Spleen (tissue), 11 donors: ENCODE data around the gene EIF1AD. TPM values are rescaled to one million over a fixed set of nuclear protein-coding genes. Genes with fewer than 3 reads are reported as not detected.
"Not testable (repeated sequence)": the region's sequence is repeated elsewhere in the genome, so short reads cannot be mapped to it uniquely, and the experiment has no call there.

Source experiments
- DNase-seq: peaks from one replicate; pipeline ENCODE4 v3.0.0-alpha.2; 2020
- H3K27ac ChIP-seq, 8 donors: fragments of 200-600 bp; sonication (generic) in 7 of 8; 1 replicate in 4 of 8; 2 replicates in 4 of 8; pipeline versions ENCODE4 v1.5.0 to v1.8.0; 2016 to 2021; ENCODE audit warnings: inconsistent platforms in 4 of 8, mild to moderate bottlenecking in 4 of 8, moderate library complexity in 1 of 8
- H3K27me3 ChIP-seq, 7 donors: fragments of 200-600 bp; sonication (generic) in 6 of 7; replicated peaks in 1 of 7; 1 replicate in 4 of 7; 2 replicates in 3 of 7; pipeline versions ENCODE4 v1.5.0 to v1.8.0; 2016 to 2021; ENCODE audit warnings: inconsistent platforms in 3 of 7, mild to moderate bottlenecking in 1 of 7
- H3K36me3 ChIP-seq, 6 donors: fragments of 200-600 bp; sonication (generic) in 5 of 6; 1 replicate in 4 of 6; 2 replicates in 2 of 6; pipeline versions ENCODE4 v1.5.0 to v1.8.0; 2016 to 2021; ENCODE audit warnings: inconsistent platforms in 2 of 6
- H3K4me1 ChIP-seq, 6 donors: fragments of 200-600 bp; sonication (generic) in 5 of 6; 1 replicate in 3 of 6; 2 replicates in 3 of 6; pipeline versions ENCODE4 v1.5.0 to v1.8.0; 2016 to 2021; ENCODE audit warnings: inconsistent platforms in 3 of 6
- H3K4me3 ChIP-seq, 8 donors: fragments of 200-600 bp; sonication (generic) in 7 of 8; 1 replicate in 4 of 8; 2 replicates in 4 of 8; pipeline versions ENCODE4 v1.5.0 to v1.8.0; 2016 to 2021; ENCODE audit warnings: inconsistent platforms in 4 of 8, mild to moderate bottlenecking in 4 of 8, moderate library complexity in 2 of 8
- H3K9me3 ChIP-seq, 8 donors: fragments of 200-600 bp; sonication (generic) in 7 of 8; 1 replicate in 4 of 8; 2 replicates in 4 of 8; pipeline versions ENCODE4 v1.5.0 to v1.8.0; 2016 to 2021; ENCODE audit warnings: inconsistent platforms in 4 of 8
- CTCF ChIP-seq, 11 experiments: fragments of 200-600 bp in 7 of 11; fragments of 450-650 bp in 4 of 11; sonication (generic) in 4 of 11; IDR thresholded peaks in 8 of 11; conservative IDR thresholded peaks in 3 of 11; 1 replicate in 7 of 11; 2 replicates in 4 of 11; pipeline versions ENCODE4 v1.4.0 to v1.8.0; 2016 to 2021; ENCODE audit warnings: antibody characterized with exemption in 11 of 11, inconsistent platforms in 4 of 11, mild to moderate bottlenecking in 1 of 11
- POLR2A ChIP-seq, 3 donors: fragments of 450-650 bp; IDR thresholded peaks; one replicate each; pipeline ENCODE4 v1.5.1; 2017; ENCODE audit warnings: antibody characterized with exemption in 3 of 3, mild to moderate bottlenecking in 1 of 3
- POLR2AphosphoS5 ChIP-seq, 3 donors: sonication (generic); formaldehyde crosslinking; IDR thresholded peaks; one replicate each; pipeline ENCODE4 v1.5.1; 2017; ENCODE audit warnings: antibody characterized with exemption in 3 of 3
- WGBS, 5 donors: extraction: QIAGEN DNeasy Blood & Tissue Kit in 3 of 5; methylation state at CpG; one replicate each; pipeline versions ENCODE4 v1.1.5 to v1.1.7; 2013 to 2018; 5-methylcytosine and 5-hydroxymethylcytosine counted together
- intact Hi-C: fragments of 100-400 bp; cut with DNase I; formaldehyde crosslinking; loops from one replicate; pipeline ENCODE4 v1.15.0; 2023; ENCODE audit warnings: low total_unique reads
- polyA plus RNA-seq, 3 donors: library from polyadenylated mRNA; stranded (reverse); fragments of 200-250 nt; gene quantifications; one replicate each; pipeline ENCODE4 v1.2.1, GENCODE V29; 2013
- total RNA-seq, 7 donors: library from RNA; depleted of rRNA in 3 of 7; stranded (reverse); fragments of >200 nt in 3 of 7; fragmentation: NEBNext Ultra II Directional in 4 of 7; extraction: Animal tissue kit (Norgen Biotek cat#: 25700) in 4 of 7; gene quantifications; one replicate each; pipeline versions ENCODE4 v1.1.0 to v1.2.1, GENCODE V29; 2016 to 2021
- donor health status: healthy with polysubstance abuse.
- donor health status: DM: no; HTN: no; CAD: no; lungs with moderate emphysema.
- donor health status: DM: no; HTN: no; CAD: no.
- donor health status: Bipolar disorder and iron deficiency.
- donor health status: healthy.
- donor health status: DM: no; HTN: no; CAD: no.
- donor health status: DM: yes; HTN: yes; CAD: no.

The EIF1AD gene
- total and polyA plus RNA-seq, 10 donors: 14.3 to 39.2 (median 29.5) TPM

- Histone ChIP-seq H3K27ac (no peak overlapping the region), H3K4me3 (no peak overlapping the region), H3K4me1 (peaks cover 12 to 40% (median 27%) of the 10 kb centered on the region in 6 donors), H3K36me3 (peaks cover 0 to 2% (median 0%) of the 10 kb centered on the region in 6 donors), H3K27me3 (peaks cover 0 to 3% (median 0%) of the 10 kb centered on the region in 7 donors), H3K9me3 (no peaks in the 10 kb centered on the region)
- WGBS, 5 donors: 62 to 74% (median 67%) methylated on average over 4 of the region's 4 CpGs
- intact Hi-C loops: no loop called here
- DNase-seq: no peak
- TF ChIP-seq CTCF (IDR thresholded peaks at IDR 0.05 in 8 of 11, conservative IDR thresholded peaks at IDR 0.05 in 3 of 11): no peak
- TF ChIP-seq POLR2AphosphoS5 (IDR thresholded peaks at IDR 0.05): no peak
- no peak for TF ChIP-seq POLR2A (IDR thresholded peaks at IDR 0.05)
These were observed 43.7 kb downstream of the EIF1AD start for GRCh38 chr11:65958291-65958690.

GRCh38 chr11:65954771-65955170, 47.2 kb downstream of the EIF1AD start:
- peaks cover 0 to 17% (median 7%) of the 10 kb centered on the region in 6 donors for H3K4me1 ChIP-seq
- no peak overlapping the region for H3K4me3 ChIP-seq
- intact Hi-C loops: no loop called here
- no peak for TF ChIP-seq CTCF (IDR thresholded peaks at IDR 0.05 in 8 of 11, conservative IDR thresholded peaks at IDR 0.05 in 3 of 11)
- no peak for TF ChIP-seq POLR2A (IDR thresholded peaks at IDR 0.05)
- no peak for TF ChIP-seq POLR2AphosphoS5 (IDR thresholded peaks at IDR 0.05)
- peaks cover 0 to 6% (median 0%) of the 10 kb centered on the region in 7 donors for H3K27me3 ChIP-seq
- WGBS, 5 donors: 82 to 90% (median 83%) methylated on average over 8 of the region's 8 CpGs
- DNase-seq: no peak
- H3K9me3 ChIP-seq: no peaks in the 10 kb centered on the region
- H3K27ac ChIP-seq: no peak overlapping the region
- H3K36me3 ChIP-seq: no peaks in the 10 kb centered on the region

- intact Hi-C loops: no loop called here
- no peak overlapping the region for H3K4me3 ChIP-seq
- 89 to 94% (median 92%) methylated on average over 19 to 20 of the region's 20 CpGs for WGBS, 5 donors
- H3K4me1 ChIP-seq: peaks cover 0 to 17% (median 7%) of the 10 kb centered on the region in 6 donors
- no peaks in the 10 kb centered on the region for H3K36me3 ChIP-seq
- TF ChIP-seq POLR2AphosphoS5 (IDR thresholded peaks at IDR 0.05) (no peak), POLR2A (IDR thresholded peaks at IDR 0.05) (no peak), CTCF (IDR thresholded peaks at IDR 0.05 in 8 of 11, conservative IDR thresholded peaks at IDR 0.05 in 3 of 11) (no peak)
- H3K27ac ChIP-seq: no peak overlapping the region
- no peaks in the 10 kb centered on the region for H3K9me3 ChIP-seq
- DNase-seq: no peak
- peaks cover 0 to 6% (median 0%) of the 10 kb centered on the region in 7 donors for H3K27me3 ChIP-seq
These were observed 48.5 kb downstream of the EIF1AD start for GRCh38 chr11:65953471-65953870.

GRCh38 chr11:65952052-65952521, 49.9 kb downstream of the EIF1AD start:
- Histone ChIP-seq H3K27ac (no peak overlapping the region), H3K4me1 (peaks cover 0 to 10% (median 1%) of the 10 kb centered on the region in 6 donors), H3K27me3 (peaks cover 0 to 10% (median 0%) of the 10 kb centered on the region in 7 donors), H3K9me3 (no peaks in the 10 kb centered on the region), H3K4me3 (no peak overlapping the region), H3K36me3 (no peaks in the 10 kb centered on the region)
- intact Hi-C loops: no loop called here
- DNase-seq: no peak
- TF ChIP-seq POLR2A (IDR thresholded peaks at IDR 0.05): no peak
- TF ChIP-seq CTCF (IDR thresholded peaks at IDR 0.05 in 8 of 11, conservative IDR thresholded peaks at IDR 0.05 in 3 of 11): no peak
- TF ChIP-seq POLR2AphosphoS5 (IDR thresholded peaks at IDR 0.05): no peak
- 76 to 84% (median 80%) methylated on average over 6 of the region's 6 CpGs for WGBS, 5 donors

- H3K4me3 ChIP-seq, H3K27ac ChIP-seq, H3K27me3 ChIP-seq, intact Hi-C loops, H3K9me3 ChIP-seq, H3K4me1 ChIP-seq, DNase-seq, H3K36me3 ChIP-seq: not testable (repeated sequence)
- 53 to 82% (median 70%) methylated on average over 3 of the region's 3 CpGs for WGBS, 5 donors
These were observed 50.3 kb downstream of the EIF1AD start for GRCh38 chr11:65951641-65952040.

- H3K36me3 ChIP-seq, H3K4me3 ChIP-seq, intact Hi-C loops, H3K4me1 ChIP-seq, DNase-seq, H3K27me3 ChIP-seq, H3K9me3 ChIP-seq, H3K27ac ChIP-seq: not testable (repeated sequence)
- 92 to 96% (median 95%) methylated on average over 5 of the region's 5 CpGs for whole genome bisulfite sequencing, 5 donors
These were observed 51.2 kb downstream of the EIF1AD start for GRCh38 chr11:65950711-65951110.
